ENCODE measurements around the gene CCDC57.

The CCDC57 gene

GRCh38 chr17:82065638-82066303 is 146.9 kb downstream of the CCDC57 start, which contains the start of gene DUS1L:
Gene DUS1L (minus strand): TSS chr17:82065804. CDS start chr17:82065059, 745 bp downstream.
- H3K27ac ChIP-seq (ENCODE audit: low read depth, low read length) = peak within 1 kb of the TSS; percentile 54
- H3K27me3 ChIP-seq (ENCODE audit: control insufficient read depth in 5 of 5, insufficient read depth in 4 of 5, low read length in 5 of 5) = no peaks in the 10 kb centered on the region
- H3K4me1 ChIP-seq (ENCODE audit: control insufficient read depth in 5 of 5, insufficient read depth in 5 of 5, low read length in 5 of 5) = peaks cover 0 to 32% (median 30%) of the 10 kb centered on the region in 5 donors
- no peaks in the 10 kb centered on the region for H3K9me3 ChIP-seq (ENCODE audit: control insufficient read depth in 5 of 5, low read length in 5 of 5)
- peak within 1 kb of the TSS; percentile 56 to 84 (median 79) for H3K4me3 ChIP-seq (ENCODE audit: low read depth in 1 of 5, low read length in 5 of 5)
- H3K36me3 ChIP-seq (ENCODE audit: control insufficient read depth in 5 of 5, insufficient read depth in 5 of 5, low read length in 5 of 5) = peaks cover 0 to 33% (median 28%) of the 10 kb centered on the region in 5 donors
- H3K9ac ChIP-seq (ENCODE audit: low read length in 5 of 5) = peak within 1 kb of the TSS; percentile 56 to 99 (median 94)

GRCh38 chr17:82065193-82065637 is 147.4 kb downstream of the CCDC57 start:
- no peaks in the 10 kb centered on the region for H3K27me3 ChIP-seq (ENCODE audit: control insufficient read depth in 5 of 5, insufficient read depth in 4 of 5, low read length in 5 of 5)
- peak overlapping the region in 4 of 5 donors; percentile 71 to 84 (median 76) for H3K4me3 ChIP-seq (ENCODE audit: low read depth in 1 of 5, low read length in 5 of 5)
- peaks cover 0 to 32% (median 30%) of the 10 kb centered on the region in 5 donors for H3K4me1 ChIP-seq (ENCODE audit: control insufficient read depth in 5 of 5, insufficient read depth in 5 of 5, low read length in 5 of 5)
- no peaks in the 10 kb centered on the region for H3K9me3 ChIP-seq (ENCODE audit: control insufficient read depth in 5 of 5, low read length in 5 of 5)
- H3K9ac ChIP-seq (ENCODE audit: low read length in 5 of 5) = peak overlapping the region; percentile 56 to 99 (median 94)
- peaks cover 0 to 38% (median 34%) of the 10 kb centered on the region in 5 donors for H3K36me3 ChIP-seq (ENCODE audit: control insufficient read depth in 5 of 5, insufficient read depth in 5 of 5, low read length in 5 of 5)
- peak overlapping the region; percentile 54 for H3K27ac ChIP-seq (ENCODE audit: low read depth, low read length)

GRCh38 chr17:82064433-82065192 is 148.0 kb downstream of the CCDC57 start:
- H3K27me3 ChIP-seq (ENCODE audit: control insufficient read depth in 5 of 5, insufficient read depth in 4 of 5, low read length in 5 of 5) = no peaks in the 10 kb centered on the region
- H3K27ac ChIP-seq (ENCODE audit: low read depth, low read length) = peak overlapping the region; percentile 54
- H3K4me3 ChIP-seq (ENCODE audit: low read depth in 1 of 5, low read length in 5 of 5) = peak overlapping the region; percentile 9 to 84 (median 72)
- peaks cover 0 to 44% (median 40%) of the 10 kb centered on the region in 5 donors for H3K36me3 ChIP-seq (ENCODE audit: control insufficient read depth in 5 of 5, insufficient read depth in 5 of 5, low read length in 5 of 5)
- H3K4me1 ChIP-seq (ENCODE audit: control insufficient read depth in 5 of 5, insufficient read depth in 5 of 5, low read length in 5 of 5) = peaks cover 0 to 32% (median 30%) of the 10 kb centered on the region in 5 donors
- H3K9me3 ChIP-seq (ENCODE audit: control insufficient read depth in 5 of 5, low read length in 5 of 5) = no peaks in the 10 kb centered on the region
- H3K9ac ChIP-seq (ENCODE audit: low read length in 5 of 5) = peak overlapping the region; percentile 56 to 99 (median 94)

GRCh38 chr17:82063424-82064415 is 148.9 kb downstream of the CCDC57 start:
- Histone ChIP-seq H3K36me3 (ENCODE audit: control insufficient read depth in 5 of 5, insufficient read depth in 5 of 5, low read length in 5 of 5) (peaks cover 0 to 53% (median 49%) of the 10 kb centered on the region in 5 donors), H3K9ac (ENCODE audit: low read length in 5 of 5) (peak overlapping the region in 3 of 5 donors; percentile 49 to 99 (median 98)), H3K4me1 (ENCODE audit: control insufficient read depth in 5 of 5, insufficient read depth in 5 of 5, low read length in 5 of 5) (peaks cover 0 to 32% (median 30%) of the 10 kb centered on the region in 5 donors), H3K27me3 (ENCODE audit: control insufficient read depth in 5 of 5, insufficient read depth in 4 of 5, low read length in 5 of 5) (no peaks in the 10 kb centered on the region), H3K27ac (ENCODE audit: low read depth, low read length) (no peak overlapping the region), H3K9me3 (ENCODE audit: control insufficient read depth in 5 of 5, low read length in 5 of 5) (no peaks in the 10 kb centered on the region), H3K4me3 (ENCODE audit: low read depth in 1 of 5, low read length in 5 of 5) (no peak overlapping the region)

GRCh38 chr17:82062984-82063368 is 149.7 kb downstream of the CCDC57 start:
- H3K27ac ChIP-seq (ENCODE audit: low read depth, low read length) = no peak overlapping the region
- peaks cover 0 to 61% (median 56%) of the 10 kb centered on the region in 5 donors for H3K36me3 ChIP-seq (ENCODE audit: control insufficient read depth in 5 of 5, insufficient read depth in 5 of 5, low read length in 5 of 5)
- H3K27me3 ChIP-seq (ENCODE audit: control insufficient read depth in 5 of 5, insufficient read depth in 4 of 5, low read length in 5 of 5) = no peaks in the 10 kb centered on the region
- no peak overlapping the region for H3K4me3 ChIP-seq (ENCODE audit: low read depth in 1 of 5, low read length in 5 of 5)
- no peak overlapping the region for H3K9ac ChIP-seq (ENCODE audit: low read length in 5 of 5)
- no peaks in the 10 kb centered on the region for H3K9me3 ChIP-seq (ENCODE audit: control insufficient read depth in 5 of 5, low read length in 5 of 5)
- H3K4me1 ChIP-seq (ENCODE audit: control insufficient read depth in 5 of 5, insufficient read depth in 5 of 5, low read length in 5 of 5) = peaks cover 0 to 32% (median 30%) of the 10 kb centered on the region in 5 donors

- no peaks in the 10 kb centered on the region for H3K9me3 ChIP-seq (ENCODE audit: control insufficient read depth in 5 of 5, low read length in 5 of 5)
- peaks cover 0 to 67% (median 63%) of the 10 kb centered on the region in 5 donors for H3K36me3 ChIP-seq (ENCODE audit: control insufficient read depth in 5 of 5, insufficient read depth in 5 of 5, low read length in 5 of 5)
These were observed 150.3 kb downstream of the CCDC57 start for GRCh38 chr17:82062076-82062983.

GRCh38 chr17:82061047-82061925 is 151.4 kb downstream of the CCDC57 start:
- H3K27ac ChIP-seq (ENCODE audit: low read depth, low read length) = no peak overlapping the region
- no peak overlapping the region for H3K4me3 ChIP-seq (ENCODE audit: low read depth in 1 of 5, low read length in 5 of 5)
- no peaks in the 10 kb centered on the region for H3K27me3 ChIP-seq (ENCODE audit: control insufficient read depth in 5 of 5, insufficient read depth in 4 of 5, low read length in 5 of 5)
- no peak overlapping the region for H3K9ac ChIP-seq (ENCODE audit: low read length in 5 of 5)
- H3K4me1 ChIP-seq (ENCODE audit: control insufficient read depth in 5 of 5, insufficient read depth in 5 of 5, low read length in 5 of 5) = peaks cover 0 to 29% (median 26%) of the 10 kb centered on the region in 5 donors
- H3K9me3 ChIP-seq (ENCODE audit: control insufficient read depth in 5 of 5, low read length in 5 of 5) = no peaks in the 10 kb centered on the region
- H3K36me3 ChIP-seq (ENCODE audit: control insufficient read depth in 5 of 5, insufficient read depth in 5 of 5, low read length in 5 of 5) = peaks cover 0 to 77% (median 73%) of the 10 kb centered on the region in 5 donors

More at GRCh38 chr17:82062076-82062983, 150.3 kb downstream of the CCDC57 start:
- no peak overlapping the region for H3K27ac ChIP-seq (ENCODE audit: low read depth, low read length)
- no peak overlapping the region for H3K4me3 ChIP-seq (ENCODE audit: low read depth in 1 of 5, low read length in 5 of 5)
- H3K4me1 ChIP-seq (ENCODE audit: control insufficient read depth in 5 of 5, insufficient read depth in 5 of 5, low read length in 5 of 5) = peaks cover 0 to 32% (median 30%) of the 10 kb centered on the region in 5 donors
- no peak overlapping the region for H3K9ac ChIP-seq (ENCODE audit: low read length in 5 of 5)
- no peaks in the 10 kb centered on the region for H3K27me3 ChIP-seq (ENCODE audit: control insufficient read depth in 5 of 5, insufficient read depth in 4 of 5, low read length in 5 of 5)

- Histone ChIP-seq H3K36me3 (ENCODE audit: control insufficient read depth in 5 of 5, insufficient read depth in 5 of 5, low read length in 5 of 5) (peaks cover 0 to 84% (median 80%) of the 10 kb centered on the region in 5 donors), H3K9me3 (ENCODE audit: control insufficient read depth in 5 of 5, low read length in 5 of 5) (no peaks in the 10 kb centered on the region), H3K27me3 (ENCODE audit: control insufficient read depth in 5 of 5, insufficient read depth in 4 of 5, low read length in 5 of 5) (no peaks in the 10 kb centered on the region), H3K4me3 (ENCODE audit: low read depth in 1 of 5, low read length in 5 of 5) (no peak overlapping the region), H3K4me1 (ENCODE audit: control insufficient read depth in 5 of 5, insufficient read depth in 5 of 5, low read length in 5 of 5) (peaks cover 0 to 23% (median 20%) of the 10 kb centered on the region in 5 donors), H3K27ac (ENCODE audit: low read depth, low read length) (no peak overlapping the region), H3K9ac (ENCODE audit: low read length in 5 of 5) (no peak overlapping the region)
These were observed 152.0 kb downstream of the CCDC57 start for GRCh38 chr17:82060614-82061013.

Data from subcutaneous abdominal adipose tissue (tissue), 5 donors.